Keratinocyte (primary cell): ENCODE measurements around the gene STRADA.

Experiments
- EZH2 ChIP-seq: IDR thresholded peaks from one replicate; pipeline ENCODE4 v1.6.1; 2012; ENCODE audit warnings: inconsistent platforms, mild to moderate bottlenecking, low read length, moderate library complexity
- TF ChIP-seq, protein P1 (sequence below), 3 experiments: IDR thresholded peaks in 1 of 3; conservative IDR thresholded peaks in 1 of 3; optimal IDR thresholded peaks in 1 of 3; 2 replicates in 2 of 3; 3 replicates in 1 of 3; pipeline versions ENCODE3 to v1.5.1; 2011; ENCODE audit warnings: low read length in 3 of 3, mild to moderate bottlenecking in 3 of 3, moderate library complexity in 2 of 3, control low read depth in 1 of 3, inconsistent platforms in 1 of 3; ENCODE audit not compliant: insufficient read depth in 2 of 3; ENCODE audit errors: extremely low read depth in 1 of 3

DNA sequence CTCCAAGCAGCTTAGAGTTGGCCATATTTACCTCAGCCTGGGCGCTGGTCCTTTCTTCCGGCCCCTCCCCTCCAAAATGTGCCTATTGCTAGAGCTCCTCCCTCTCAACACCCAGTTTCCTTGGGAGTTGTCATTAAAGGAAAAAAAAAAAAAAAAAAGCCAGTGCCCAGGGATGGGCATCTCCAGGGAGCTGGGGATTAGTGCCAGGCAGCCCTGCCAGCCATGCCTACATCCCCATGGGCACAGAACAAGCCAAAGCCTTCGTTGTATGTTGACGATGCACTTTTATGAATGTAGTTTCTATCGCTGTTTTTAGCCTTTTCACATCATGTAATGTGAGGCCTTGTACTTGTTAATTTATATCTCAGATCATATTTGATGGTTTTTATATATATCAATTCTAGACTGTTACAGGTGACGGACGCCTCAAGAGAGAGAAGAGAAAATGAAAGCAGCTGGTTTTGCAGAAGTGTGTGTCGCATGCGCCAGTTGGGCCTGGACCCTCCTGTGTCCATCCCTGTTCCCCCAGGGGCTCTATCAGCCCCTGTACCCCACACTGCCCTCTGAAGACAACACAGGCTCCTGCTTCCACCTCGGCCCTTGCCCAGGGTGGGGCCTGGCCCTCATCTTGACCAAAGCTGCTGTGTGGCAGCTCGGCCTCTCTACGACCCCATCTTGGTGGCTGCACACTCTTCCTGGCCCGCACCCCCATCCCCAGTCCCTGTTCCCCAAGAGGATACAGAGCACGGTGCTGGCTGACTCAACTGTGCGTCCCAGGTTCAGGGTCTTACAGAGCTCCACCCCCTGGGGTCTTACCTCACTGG lies 46.4 kb downstream of the STRADA start:
- TF ChIP-seq, protein P1, sequence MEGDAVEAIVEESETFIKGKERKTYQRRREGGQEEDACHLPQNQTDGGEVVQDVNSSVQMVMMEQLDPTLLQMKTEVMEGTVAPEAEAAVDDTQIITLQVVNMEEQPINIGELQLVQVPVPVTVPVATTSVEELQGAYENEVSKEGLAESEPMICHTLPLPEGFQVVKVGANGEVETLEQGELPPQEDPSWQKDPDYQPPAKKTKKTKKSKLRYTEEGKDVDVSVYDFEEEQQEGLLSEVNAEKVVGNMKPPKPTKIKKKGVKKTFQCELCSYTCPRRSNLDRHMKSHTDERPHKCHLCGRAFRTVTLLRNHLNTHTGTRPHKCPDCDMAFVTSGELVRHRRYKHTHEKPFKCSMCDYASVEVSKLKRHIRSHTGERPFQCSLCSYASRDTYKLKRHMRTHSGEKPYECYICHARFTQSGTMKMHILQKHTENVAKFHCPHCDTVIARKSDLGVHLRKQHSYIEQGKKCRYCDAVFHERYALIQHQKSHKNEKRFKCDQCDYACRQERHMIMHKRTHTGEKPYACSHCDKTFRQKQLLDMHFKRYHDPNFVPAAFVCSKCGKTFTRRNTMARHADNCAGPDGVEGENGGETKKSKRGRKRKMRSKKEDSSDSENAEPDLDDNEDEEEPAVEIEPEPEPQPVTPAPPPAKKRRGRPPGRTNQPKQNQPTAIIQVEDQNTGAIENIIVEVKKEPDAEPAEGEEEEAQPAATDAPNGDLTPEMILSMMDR (optimal IDR thresholded peaks at IDR 0.05 in 1 of 3, IDR thresholded peaks at IDR 0.05 in 1 of 3, conservative IDR thresholded peaks at IDR 0.05 in 1 of 3; ENCODE audit: extremely low read depth in 1 of 3, insufficient read depth in 2 of 3, low read length in 3 of 3), result no peak
- TF ChIP-seq EZH2, result no peak
